A549 (cell line): ENCODE data around the gene PAK3.

Experiments used
- KDM1A ChIP-seq: fragments of 200-600 bp; sonication (generic); IDR thresholded peaks from 2 replicates; pipeline ENCODE4 v1.6.1; 2016; ENCODE audit warnings: low read depth, mild to moderate bottlenecking
- POLR2A ChIP-seq: IDR thresholded peaks from 2 replicates; pipeline ENCODE4 v1.6.1; 2012; ENCODE audit warnings: mild to moderate bottlenecking, low read length
- ZC3H11A ChIP-seq: fragments of 450-650 bp; IDR thresholded peaks from 2 replicates; pipeline ENCODE4 v1.6.1; 2014; ENCODE audit warnings: antibody characterized with exemption, mild to moderate bottlenecking
- TF ChIP-seq, protein P1 (sequence below): fragments of >200 bp; sonication (Bioruptor Twin); formaldehyde crosslinking; IDR thresholded peaks from 3 replicates; pipeline ENCODE4 v1.5.1; 2016

DNA sequence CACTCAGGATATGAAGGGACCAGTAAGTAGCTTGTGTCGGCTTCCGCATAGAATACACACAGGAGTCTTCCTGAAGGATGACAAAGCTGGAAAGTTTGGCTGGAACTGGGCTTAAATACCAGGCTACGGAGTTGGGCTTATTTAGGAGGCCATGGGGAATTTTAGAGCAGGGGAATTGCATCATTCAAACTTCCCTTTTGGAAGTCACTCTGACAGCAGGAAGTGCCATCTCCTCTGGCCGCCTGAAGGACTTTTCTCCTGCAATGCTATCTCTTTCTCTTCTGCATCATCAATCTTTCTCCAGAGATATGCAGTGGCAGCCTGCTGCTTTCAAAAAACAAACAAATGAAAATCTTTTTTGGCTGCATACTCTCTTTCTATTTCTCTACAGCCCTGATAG, 48.4 kb upstream of the PAK3 start:
- TF ChIP-seq, protein P1, sequence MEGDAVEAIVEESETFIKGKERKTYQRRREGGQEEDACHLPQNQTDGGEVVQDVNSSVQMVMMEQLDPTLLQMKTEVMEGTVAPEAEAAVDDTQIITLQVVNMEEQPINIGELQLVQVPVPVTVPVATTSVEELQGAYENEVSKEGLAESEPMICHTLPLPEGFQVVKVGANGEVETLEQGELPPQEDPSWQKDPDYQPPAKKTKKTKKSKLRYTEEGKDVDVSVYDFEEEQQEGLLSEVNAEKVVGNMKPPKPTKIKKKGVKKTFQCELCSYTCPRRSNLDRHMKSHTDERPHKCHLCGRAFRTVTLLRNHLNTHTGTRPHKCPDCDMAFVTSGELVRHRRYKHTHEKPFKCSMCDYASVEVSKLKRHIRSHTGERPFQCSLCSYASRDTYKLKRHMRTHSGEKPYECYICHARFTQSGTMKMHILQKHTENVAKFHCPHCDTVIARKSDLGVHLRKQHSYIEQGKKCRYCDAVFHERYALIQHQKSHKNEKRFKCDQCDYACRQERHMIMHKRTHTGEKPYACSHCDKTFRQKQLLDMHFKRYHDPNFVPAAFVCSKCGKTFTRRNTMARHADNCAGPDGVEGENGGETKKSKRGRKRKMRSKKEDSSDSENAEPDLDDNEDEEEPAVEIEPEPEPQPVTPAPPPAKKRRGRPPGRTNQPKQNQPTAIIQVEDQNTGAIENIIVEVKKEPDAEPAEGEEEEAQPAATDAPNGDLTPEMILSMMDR: no peak
- TF ChIP-seq POLR2A (no peak), KDM1A (no peak), ZC3H11A (no peak)
